ENCODE results near the gene KLHL22. TPM values are rescaled to one million over a fixed set of nuclear protein-coding genes. Genes with fewer than 3 reads are reported as not detected.

Gene KLHL22
- total and polyA plus RNA-seq, 2 of the 13 experiments (the other 11 are each of a cell fraction or from before 2014, with no cell fraction given) = 10.9 to 14.8 TPM

DNA sequence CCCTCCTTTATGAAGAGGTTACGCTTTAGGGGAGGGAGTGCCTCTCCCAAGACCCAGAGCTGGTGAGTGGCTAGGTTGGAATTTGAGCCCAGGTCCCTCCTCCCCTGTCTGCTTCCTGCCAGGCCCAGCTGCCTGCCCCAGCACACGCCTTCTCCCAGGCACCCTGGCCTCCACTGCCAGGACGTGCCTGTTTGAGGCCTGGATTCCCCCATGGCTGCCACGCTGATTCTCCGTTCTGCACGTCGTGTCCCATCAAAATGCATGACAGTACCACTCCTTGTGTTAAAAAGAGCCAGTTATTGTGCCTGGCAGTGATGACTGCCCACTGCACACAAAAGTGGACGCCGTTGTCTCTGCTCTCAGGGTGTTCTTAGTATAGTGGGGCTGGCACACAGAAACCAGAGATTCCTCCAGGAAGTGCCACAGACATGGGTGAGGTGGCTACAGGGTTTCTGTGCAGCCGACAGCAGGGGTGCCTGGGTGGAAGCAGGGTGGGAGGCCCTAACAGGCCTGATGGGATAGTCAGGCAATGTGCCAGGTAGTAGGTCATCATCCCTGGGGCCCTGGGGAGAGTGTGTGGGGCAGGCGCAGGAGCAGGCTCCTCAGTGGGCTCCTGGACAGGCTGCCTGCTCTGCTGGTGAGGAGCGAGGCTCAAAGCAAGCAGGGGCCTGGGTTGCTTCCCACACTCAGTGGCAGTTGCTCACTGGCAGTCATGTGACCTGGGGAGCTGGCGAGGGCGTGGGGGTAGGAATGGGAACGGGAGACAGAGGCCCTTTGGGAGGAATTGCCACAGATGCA, 36.0 kb upstream of the KLHL22 start (continued):
- TF ChIP-seq MXI1 (IDR thresholded peaks at IDR 0.05; ENCODE audit: borderline replicate concordance, low read depth, low read length) (no peak), YY1 (IDR thresholded peaks at IDR 0.05; ENCODE audit: insufficient read depth, insufficient replicate concordance, low read depth, low read length) (no peak), ZNF235 (CRISPR knock-in tag; IDR thresholded peaks at IDR 0.05; ENCODE audit: borderline replicate concordance) (no peak), FOSL2 (CRISPR knock-in tag; IDR thresholded peaks at IDR 0.05) (peak; percentile 43; the same call in 1 of the 2 replicates), SALL1 (CRISPR knock-in tag; IDR thresholded peaks at IDR 0.05) (no peak), ZFP37 (CRISPR knock-in tag; IDR thresholded peaks at IDR 0.05; ENCODE audit: borderline replicate concordance) (no peak), SAP130 (CRISPR knock-in tag; IDR thresholded peaks at IDR 0.05; ENCODE audit: low read depth) (peak; percentile 52), ATF7 (IDR thresholded peaks at IDR 0.05) (no peak), ATF7 (CRISPR knock-in tag; IDR thresholded peaks at IDR 0.05) (no peak), ZNF496 (CRISPR knock-in tag; IDR thresholded peaks at IDR 0.05; ENCODE audit: insufficient replicate concordance) (no peak), ETV5 (CRISPR knock-in tag; IDR thresholded peaks at IDR 0.05; ENCODE audit: borderline replicate concordance) (peak; percentile 58), NR2F6 (IDR thresholded peaks at IDR 0.05) (no peak), NR2F6 (CRISPR knock-in tag; IDR thresholded peaks at IDR 0.05) (0 out of 2 replicates have a peak, but pooled peaks have one; percentile 16), TEAD3 (CRISPR knock-in tag; optimal IDR thresholded peaks at IDR 0.05; ENCODE audit: borderline replicate concordance) (peak; percentile 69)
- TF ChIP-seq, protein P1, sequence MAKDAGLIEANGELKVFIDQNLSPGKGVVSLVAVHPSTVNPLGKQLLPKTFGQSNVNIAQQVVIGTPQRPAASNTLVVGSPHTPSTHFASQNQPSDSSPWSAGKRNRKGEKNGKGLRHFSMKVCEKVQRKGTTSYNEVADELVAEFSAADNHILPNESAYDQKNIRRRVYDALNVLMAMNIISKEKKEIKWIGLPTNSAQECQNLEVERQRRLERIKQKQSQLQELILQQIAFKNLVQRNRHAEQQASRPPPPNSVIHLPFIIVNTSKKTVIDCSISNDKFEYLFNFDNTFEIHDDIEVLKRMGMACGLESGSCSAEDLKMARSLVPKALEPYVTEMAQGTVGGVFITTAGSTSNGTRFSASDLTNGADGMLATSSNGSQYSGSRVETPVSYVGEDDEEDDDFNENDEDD (CRISPR knock-in tag; IDR thresholded peaks at IDR 0.05; ENCODE audit: borderline replicate concordance) = 0 out of 2 replicates have a peak, but pooled peaks have one; percentile 19
- TF ChIP-seq, protein P2, sequence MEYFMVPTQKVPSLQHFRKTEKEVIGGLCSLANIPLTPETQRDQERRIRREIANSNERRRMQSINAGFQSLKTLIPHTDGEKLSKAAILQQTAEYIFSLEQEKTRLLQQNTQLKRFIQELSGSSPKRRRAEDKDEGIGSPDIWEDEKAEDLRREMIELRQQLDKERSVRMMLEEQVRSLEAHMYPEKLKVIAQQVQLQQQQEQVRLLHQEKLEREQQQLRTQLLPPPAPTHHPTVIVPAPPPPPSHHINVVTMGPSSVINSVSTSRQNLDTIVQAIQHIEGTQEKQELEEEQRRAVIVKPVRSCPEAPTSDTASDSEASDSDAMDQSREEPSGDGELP (IDR thresholded peaks at IDR 0.05; ENCODE audit: borderline replicate concordance, low read depth) = peak; percentile 22; the same call in 1 of the 2 replicates
- TF ChIP-seq, protein P3, sequence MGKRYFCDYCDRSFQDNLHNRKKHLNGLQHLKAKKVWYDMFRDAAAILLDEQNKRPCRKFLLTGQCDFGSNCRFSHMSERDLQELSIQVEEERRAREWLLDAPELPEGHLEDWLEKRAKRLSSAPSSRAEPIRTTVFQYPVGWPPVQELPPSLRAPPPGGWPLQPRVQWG (CRISPR knock-in tag; IDR thresholded peaks at IDR 0.05; ENCODE audit: borderline replicate concordance, low read depth) = no peak
- TF ChIP-seq, protein P4, sequence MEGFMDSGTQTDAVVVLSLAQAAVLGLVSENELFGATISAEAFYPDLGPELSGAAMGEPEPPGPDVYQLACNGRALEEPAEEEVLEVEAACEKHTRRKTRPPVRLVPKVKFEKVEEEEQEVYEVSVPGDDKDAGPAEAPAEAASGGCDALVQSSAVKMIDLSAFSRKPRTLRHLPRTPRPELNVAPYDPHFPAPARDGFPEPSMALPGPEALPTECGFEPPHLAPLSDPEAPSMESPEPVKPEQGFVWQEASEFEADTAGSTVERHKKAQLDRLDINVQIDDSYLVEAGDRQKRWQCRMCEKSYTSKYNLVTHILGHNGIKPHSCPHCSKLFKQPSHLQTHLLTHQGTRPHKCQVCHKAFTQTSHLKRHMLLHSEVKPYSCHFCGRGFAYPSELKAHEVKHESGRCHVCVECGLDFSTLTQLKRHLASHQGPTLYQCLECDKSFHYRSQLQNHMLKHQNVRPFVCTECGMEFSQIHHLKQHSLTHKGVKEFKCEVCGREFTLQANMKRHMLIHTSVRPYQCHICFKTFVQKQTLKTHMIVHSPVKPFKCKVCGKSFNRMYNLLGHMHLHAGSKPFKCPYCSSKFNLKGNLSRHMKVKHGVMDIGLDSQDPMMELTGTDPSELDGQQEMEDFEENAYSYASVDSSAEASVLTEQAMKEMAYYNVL (CRISPR knock-in tag; IDR thresholded peaks at IDR 0.05; ENCODE audit: borderline replicate concordance) = no peak
- TF ChIP-seq, protein P5, sequence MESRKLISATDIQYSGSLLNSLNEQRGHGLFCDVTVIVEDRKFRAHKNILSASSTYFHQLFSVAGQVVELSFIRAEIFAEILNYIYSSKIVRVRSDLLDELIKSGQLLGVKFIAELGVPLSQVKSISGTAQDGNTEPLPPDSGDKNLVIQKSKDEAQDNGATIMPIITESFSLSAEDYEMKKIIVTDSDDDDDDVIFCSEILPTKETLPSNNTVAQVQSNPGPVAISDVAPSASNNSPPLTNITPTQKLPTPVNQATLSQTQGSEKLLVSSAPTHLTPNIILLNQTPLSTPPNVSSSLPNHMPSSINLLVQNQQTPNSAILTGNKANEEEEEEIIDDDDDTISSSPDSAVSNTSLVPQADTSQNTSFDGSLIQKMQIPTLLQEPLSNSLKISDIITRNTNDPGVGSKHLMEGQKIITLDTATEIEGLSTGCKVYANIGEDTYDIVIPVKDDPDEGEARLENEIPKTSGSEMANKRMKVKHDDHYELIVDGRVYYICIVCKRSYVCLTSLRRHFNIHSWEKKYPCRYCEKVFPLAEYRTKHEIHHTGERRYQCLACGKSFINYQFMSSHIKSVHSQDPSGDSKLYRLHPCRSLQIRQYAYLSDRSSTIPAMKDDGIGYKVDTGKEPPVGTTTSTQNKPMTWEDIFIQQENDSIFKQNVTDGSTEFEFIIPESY (CRISPR knock-in tag; IDR thresholded peaks at IDR 0.05) = no peak
- TF ChIP-seq, protein P6, sequence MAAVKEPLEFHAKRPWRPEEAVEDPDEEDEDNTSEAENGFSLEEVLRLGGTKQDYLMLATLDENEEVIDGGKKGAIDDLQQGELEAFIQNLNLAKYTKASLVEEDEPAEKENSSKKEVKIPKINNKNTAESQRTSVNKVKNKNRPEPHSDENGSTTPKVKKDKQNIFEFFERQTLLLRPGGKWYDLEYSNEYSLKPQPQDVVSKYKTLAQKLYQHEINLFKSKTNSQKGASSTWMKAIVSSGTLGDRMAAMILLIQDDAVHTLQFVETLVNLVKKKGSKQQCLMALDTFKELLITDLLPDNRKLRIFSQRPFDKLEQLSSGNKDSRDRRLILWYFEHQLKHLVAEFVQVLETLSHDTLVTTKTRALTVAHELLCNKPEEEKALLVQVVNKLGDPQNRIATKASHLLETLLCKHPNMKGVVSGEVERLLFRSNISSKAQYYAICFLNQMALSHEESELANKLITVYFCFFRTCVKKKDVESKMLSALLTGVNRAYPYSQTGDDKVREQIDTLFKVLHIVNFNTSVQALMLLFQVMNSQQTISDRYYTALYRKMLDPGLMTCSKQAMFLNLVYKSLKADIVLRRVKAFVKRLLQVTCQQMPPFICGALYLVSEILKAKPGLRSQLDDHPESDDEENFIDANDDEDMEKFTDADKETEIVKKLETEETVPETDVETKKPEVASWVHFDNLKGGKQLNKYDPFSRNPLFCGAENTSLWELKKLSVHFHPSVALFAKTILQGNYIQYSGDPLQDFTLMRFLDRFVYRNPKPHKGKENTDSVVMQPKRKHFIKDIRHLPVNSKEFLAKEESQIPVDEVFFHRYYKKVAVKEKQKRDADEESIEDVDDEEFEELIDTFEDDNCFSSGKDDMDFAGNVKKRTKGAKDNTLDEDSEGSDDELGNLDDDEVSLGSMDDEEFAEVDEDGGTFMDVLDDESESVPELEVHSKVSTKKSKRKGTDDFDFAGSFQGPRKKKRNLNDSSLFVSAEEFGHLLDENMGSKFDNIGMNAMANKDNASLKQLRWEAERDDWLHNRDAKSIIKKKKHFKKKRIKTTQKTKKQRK (IDR thresholded peaks at IDR 0.05; ENCODE audit: low read length) = no peak

Measured in HepG2 (cell line).